B cell (primary cell): ENCODE measurements around the gene MLXIPL. TPM values are rescaled to one million over a fixed set of nuclear protein-coding genes. Genes with fewer than 3 reads are reported as not detected.
"Not testable (repeated sequence)": the region's sequence is repeated elsewhere in the genome, so short reads cannot be mapped to it uniquely, and the experiment has no call there.

Experiments
- ATAC-seq: fragments of 200-7000 bp; cut with Tn5 transposase; one replicate; pipeline ENCODE4 v1.10.0; 2021; ENCODE audit warnings: low read depth, mild to moderate bottlenecking, moderate number of reproducible peaks, moderate library complexity
- CTCF ChIA-PET: fragments of 350-600 bp; sonication (Branson Sonifier 250); formaldehyde crosslinking; loops from one replicate; lab custom pipeline; 2021; ENCODE audit warnings: antibody characterized with exemption, inconsistent platforms; lab: Charles Lee
- POLR2A ChIA-PET: fragments of 350-600 bp; sonication (Branson Sonifier 250); formaldehyde crosslinking; loops from one replicate; lab custom pipeline; 2021; ENCODE audit warnings: antibody characterized with exemption; lab: Charles Lee
- DNase-seq: peaks from one replicate; pipeline ENCODE4 v3.0.0; 2013
- H2AFZ ChIP-seq: 2 replicates; pipeline ENCODE4 v1.6.1; 2012; ENCODE audit warnings: mild to moderate bottlenecking, low read depth, low read length; ENCODE audit not compliant: insufficient read depth, poor library complexity, severe bottlenecking
- H3K27ac ChIP-seq, 2 donors: 1 replicate in 1 of 2; 2 replicates in 1 of 2; pipeline ENCODE4 v1.5.1; 2012 to 2013; ENCODE audit warnings: low read length in 2 of 2, mild to moderate bottlenecking in 2 of 2, moderate library complexity in 1 of 2
- H3K27me3 ChIP-seq, 4 experiments: fragments of 200-600 bp in 1 of 4; sonication (generic) in 1 of 4; replicated peaks in 1 of 4; 1 replicate in 2 of 4; 2 replicates in 2 of 4; pipeline versions ENCODE4 v1.6.1 to v1.7.0; 2013 to 2016; ENCODE audit warnings: low read length in 3 of 4, mild to moderate bottlenecking in 2 of 4, mixed read lengths in 1 of 4, moderate library complexity in 1 of 4; ENCODE audit not compliant: insufficient read depth in 4 of 4, control insufficient read depth in 3 of 4; ENCODE audit errors: control extremely low read depth in 1 of 4
- H3K36me3 ChIP-seq, 2 experiments: replicated peaks in 1 of 2; 1 replicate in 1 of 2; 2 replicates in 1 of 2; pipeline versions ENCODE4 v1.6.1 to v1.7.1; 2013; ENCODE audit warnings: low read length in 1 of 2; ENCODE audit not compliant: insufficient read depth in 2 of 2, control insufficient read depth in 1 of 2; ENCODE audit errors: control extremely low read depth in 1 of 2, extremely low read depth in 1 of 2
- H3K4me1 ChIP-seq, 2 donors: fragments of 200-600 bp in 1 of 2; sonication (generic) in 1 of 2; 1 replicate in 1 of 2; 2 replicates in 1 of 2; pipeline versions ENCODE4 v1.5.1 to v1.6.1; 2013 to 2017; ENCODE audit warnings: low read length in 2 of 2; ENCODE audit not compliant: control insufficient read depth in 2 of 2, insufficient read depth in 2 of 2
- H3K4me2 ChIP-seq: replicated peaks from 2 replicates; pipeline ENCODE3; 2012; ENCODE audit warnings: mild to moderate bottlenecking, low read depth, low read length; ENCODE audit not compliant: poor library complexity, severe bottlenecking
- H3K4me3 ChIP-seq, 5 experiments: fragments of 200-600 bp in 1 of 5; sonication (generic) in 1 of 5; 1 replicate in 3 of 5; 2 replicates in 2 of 5; pipeline versions ENCODE4 v1.5.1 to v1.7.0; 2011 to 2016; ENCODE audit warnings: low read length in 4 of 5, mild to moderate bottlenecking in 4 of 5, low read depth in 2 of 5, control low read depth in 1 of 5, moderate library complexity in 1 of 5; ENCODE audit not compliant: insufficient read depth in 1 of 5; ENCODE audit errors: control extremely low read depth in 1 of 5, extremely low read depth in 1 of 5
- H3K79me2 ChIP-seq: fragments of 200-600 bp; sonication (generic); one replicate; pipeline ENCODE4 v1.6.0; 2016; ENCODE audit warnings: low read length; ENCODE audit not compliant: control insufficient read depth, insufficient read depth
- H3K9ac ChIP-seq: fragments of 200-600 bp; sonication (generic); 2 replicates; pipeline ENCODE4 v1.6.1; 2017; ENCODE audit warnings: mild to moderate bottlenecking, low read length, moderate library complexity
- H3K9me3 ChIP-seq, 3 donors: one replicate each; pipeline versions ENCODE4 v1.6.1 to v1.7.1; 2013; ENCODE audit warnings: low read length in 2 of 3; ENCODE audit not compliant: control insufficient read depth in 2 of 3, insufficient read depth in 1 of 3; ENCODE audit errors: control extremely low read depth in 1 of 3
- H4K20me1 ChIP-seq: 2 replicates; pipeline ENCODE4 v1.6.0; 2012; ENCODE audit warnings: mild to moderate bottlenecking, low read length; ENCODE audit not compliant: insufficient read depth, control insufficient read depth, poor library complexity, severe bottlenecking
- H3K27ac Mint-ChIP-seq: one replicate; pipeline ENCODE4 v1.8.0; 2021; ENCODE audit warnings: mixed read lengths
- H3K27me3 Mint-ChIP-seq: one replicate; pipeline ENCODE4 v1.8.0; 2021; ENCODE audit warnings: mixed read lengths
- H3K4me1 Mint-ChIP-seq: one replicate; pipeline ENCODE4 v1.8.0; 2021; ENCODE audit warnings: mixed read lengths
- H3K4me3 Mint-ChIP-seq: one replicate; pipeline ENCODE4 v1.8.0; 2021; ENCODE audit warnings: mixed read lengths
- H3K9me3 Mint-ChIP-seq: one replicate; pipeline ENCODE4 v1.8.0; 2022; ENCODE audit warnings: mixed read lengths; ENCODE audit not compliant: insufficient read depth
- EZH2 ChIP-seq: IDR thresholded peaks from 2 replicates; pipeline ENCODE4 v1.6.1; 2012; ENCODE audit warnings: borderline replicate concordance, low read depth, mild to moderate bottlenecking, moderate library complexity, low read length; ENCODE audit not compliant: insufficient read depth, poor library complexity, severe bottlenecking
- WGBS: methylation state at CpG from one replicate; pipeline ENCODE4 v1.1.5; 2013; ENCODE audit warnings: missing lambda C conversion rate; ENCODE audit not compliant: insufficient coverage; 5-methylcytosine and 5-hydroxymethylcytosine counted together
- intact Hi-C: fragments of 100-400 bp; cut with micrococcal nuclease; formaldehyde crosslinking; loops from one replicate; pipeline ENCODE4 v1.10.0; 2022
- polyA plus RNA-seq: library from polyadenylated mRNA; depleted of rRNA; stranded (reverse); fragments of >200 nt; gene quantifications from 2 replicates; pipeline ENCODE4 v1.2.3, GENCODE V29; 2012
- total RNA-seq, 2 donors: library from RNA; stranded (reverse); fragments of 120-200 nt in 1 of 2; gene quantifications; 1 replicate in 1 of 2; 2 replicates in 1 of 2; pipeline versions ENCODE4 v1.2.3 to v1.2.4, GENCODE V29; 2013 to 2022

Gene MLXIPL
- total and polyA plus RNA-seq, 2 donors (not counting 1 experiment from before 2014, with no cell fraction given) = not detected

GRCh38 chr7:73615886-73616285 is 8.4 kb downstream of the MLXIPL start:
- Histone ChIP-seq H3K27ac (no peak overlapping the region), H3K79me2 (no peaks in the 10 kb centered on the region), H3K27me3 (peaks cover 0 to 27% (median 5%) of the 10 kb centered on the region in 4 experiments), H3K36me3 (no peaks in the 10 kb centered on the region), H3K4me3 (no peak overlapping the region), H2AFZ (no peak overlapping the region), H4K20me1 (no peaks in the 10 kb centered on the region), H3K9me3 (no peaks in the 10 kb centered on the region), H3K4me2 (no peak overlapping the region), H3K4me1 (no peaks in the 10 kb centered on the region), H3K9ac (no peak overlapping the region)
- intact Hi-C loops = no loop called here
- Mint-ChIP-seq H3K4me1 (no peaks in the 10 kb centered on the region), H3K9me3 (no peaks in the 10 kb centered on the region), H3K27ac (no peak overlapping the region), H3K4me3 (no peak overlapping the region), H3K27me3 (peaks cover 23% of the 10 kb centered on the region)
- WGBS = 58% methylated on average over 3 of the region's 4 CpGs
- POLR2A ChIA-PET = interaction anchor here (0.6 kb wide), 1 partner anchor 123 kb away, joined by 5 read pairs; no protein-coding TSS in a partner anchor
- no peak for TF ChIP-seq EZH2
- DNase-seq = no peak
- CTCF ChIA-PET = interaction anchor here (1.0 kb wide), 1 partner anchor 9 kb away, joined by 4 read pairs; no protein-coding TSS in a partner anchor
- ATAC-seq = no peak

- 85% methylated on average over 10 of the region's 10 CpGs for WGBS
- H3K27me3 ChIP-seq = peaks cover 0 to 30% (median 5%) of the 10 kb centered on the region in 4 experiments
- H4K20me1 ChIP-seq, H3K4me2 ChIP-seq, intact Hi-C loops, H3K4me1 ChIP-seq, H3K9me3 ChIP-seq, H3K27ac Mint-ChIP-seq, H3K27ac ChIP-seq, H3K9me3 Mint-ChIP-seq, H3K4me3 ChIP-seq, H3K79me2 ChIP-seq, DNase-seq, ATAC-seq, POLR2A ChIA-PET, H2AFZ ChIP-seq, H3K9ac ChIP-seq, H3K4me1 Mint-ChIP-seq, H3K36me3 ChIP-seq, H3K4me3 Mint-ChIP-seq: not testable (repeated sequence)
- H3K27me3 Mint-ChIP-seq = peaks cover 31% of the 10 kb centered on the region
- CTCF ChIA-PET = interaction anchor here (0.6 to 0.9 kb wide), 2 partner anchors 15 to 54 kb away, joined by 3 to 4 read pairs; no protein-coding TSS in a partner anchor
These were observed 9.4 kb downstream of the MLXIPL start for GRCh38 chr7:73614937-73615336.
